Ascending aorta (tissue), 2 donors: ENCODE data around the gene PLEKHO2. TPM values are rescaled to one million over a fixed set of nuclear protein-coding genes. Genes with fewer than 3 reads are reported as not detected.
A peak's percentile ranks its signal among the peaks of the same experiment; 100 is the strongest.
"Not testable (repeated sequence)": the region's sequence is repeated elsewhere in the genome, so short reads cannot be mapped to it uniquely, and the experiment has no call there.

ENCODE experiments used
- DNase-seq, 2 donors: peaks; one replicate each; pipeline ENCODE4 v3.0.0-alpha.2; 2019; ENCODE audit warnings: low spot score in 2 of 2
- H3K27ac ChIP-seq, 2 donors: fragments of 200-600 bp; sonication (generic); one replicate each; pipeline ENCODE4 v1.5.1; 2016 to 2017; ENCODE audit warnings: mild to moderate bottlenecking in 1 of 2
- H3K27me3 ChIP-seq: fragments of 200-600 bp; sonication (generic); one replicate; pipeline ENCODE4 v1.5.1; 2017
- H3K36me3 ChIP-seq, 2 donors: fragments of 200-600 bp; sonication (generic); one replicate each; pipeline ENCODE4 v1.5.1; 2016
- H3K4me1 ChIP-seq, 2 donors: fragments of 200-600 bp; sonication (generic); one replicate each; pipeline ENCODE4 v1.5.1; 2016 to 2017; ENCODE audit warnings: mild to moderate bottlenecking in 1 of 2
- H3K4me3 ChIP-seq, 2 donors: fragments of 200-600 bp; sonication (generic); one replicate each; pipeline ENCODE4 v1.5.1; 2016 to 2017; ENCODE audit warnings: mild to moderate bottlenecking in 1 of 2
- H3K9me3 ChIP-seq, 2 donors: fragments of 200-600 bp; sonication (generic); one replicate each; pipeline ENCODE4 v1.5.1; 2016
- intact Hi-C: fragments of 100-400 bp; cut with DNase I; formaldehyde crosslinking; loops from one replicate; pipeline ENCODE4 v1.15.1; 2023
- total RNA-seq: library from RNA; depleted of rRNA; stranded (reverse); fragments of >200 nt; gene quantifications from one replicate; pipeline ENCODE4 v1.1.0, GENCODE V29; 2016
- TF ChIP-seq, protein P1 (sequence below), 3 experiments: fragments of 200-600 bp in 2 of 3; fragments of 450-650 bp in 1 of 3; sonication (generic) in 2 of 3; IDR thresholded peaks; one replicate each; pipeline ENCODE4 v1.5.1; 2016 to 2019; ENCODE audit warnings: antibody characterized with exemption in 3 of 3, mild to moderate bottlenecking in 1 of 3, moderate library complexity in 1 of 3

Gene PLEKHO2
- total RNA-seq, 1 donor from 2014 or later: 41.4 TPM

- DNase-seq: peak in 1 of 2 donors; percentile 85
- TF ChIP-seq, protein P1, sequence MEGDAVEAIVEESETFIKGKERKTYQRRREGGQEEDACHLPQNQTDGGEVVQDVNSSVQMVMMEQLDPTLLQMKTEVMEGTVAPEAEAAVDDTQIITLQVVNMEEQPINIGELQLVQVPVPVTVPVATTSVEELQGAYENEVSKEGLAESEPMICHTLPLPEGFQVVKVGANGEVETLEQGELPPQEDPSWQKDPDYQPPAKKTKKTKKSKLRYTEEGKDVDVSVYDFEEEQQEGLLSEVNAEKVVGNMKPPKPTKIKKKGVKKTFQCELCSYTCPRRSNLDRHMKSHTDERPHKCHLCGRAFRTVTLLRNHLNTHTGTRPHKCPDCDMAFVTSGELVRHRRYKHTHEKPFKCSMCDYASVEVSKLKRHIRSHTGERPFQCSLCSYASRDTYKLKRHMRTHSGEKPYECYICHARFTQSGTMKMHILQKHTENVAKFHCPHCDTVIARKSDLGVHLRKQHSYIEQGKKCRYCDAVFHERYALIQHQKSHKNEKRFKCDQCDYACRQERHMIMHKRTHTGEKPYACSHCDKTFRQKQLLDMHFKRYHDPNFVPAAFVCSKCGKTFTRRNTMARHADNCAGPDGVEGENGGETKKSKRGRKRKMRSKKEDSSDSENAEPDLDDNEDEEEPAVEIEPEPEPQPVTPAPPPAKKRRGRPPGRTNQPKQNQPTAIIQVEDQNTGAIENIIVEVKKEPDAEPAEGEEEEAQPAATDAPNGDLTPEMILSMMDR (IDR thresholded peaks at IDR 0.05): peak; percentile 76 to 94 (median 92)
- no peak overlapping the region for H3K4me3 ChIP-seq
- no peaks in the 10 kb centered on the region for H3K27me3 ChIP-seq
- H3K4me1 ChIP-seq: peaks cover 0 to 3% of the 10 kb centered on the region in 2 donors
- H3K27ac ChIP-seq: no peak overlapping the region
- H3K36me3 ChIP-seq: no peaks in the 10 kb centered on the region
- H3K9me3 ChIP-seq: no peaks in the 10 kb centered on the region
- intact Hi-C loops: loop anchor here (1.0 to 2.0 kb wide), 2 partner anchors 79 to 123 kb away; no protein-coding TSS in a partner anchor
These were observed 31.8 kb upstream of the PLEKHO2 start for GRCh38 chr15:64809649-64810496.

GRCh38 chr15:64810497-64811326, 31.0 kb upstream of the PLEKHO2 start:
- intact Hi-C loops: loop anchor here (1.0 to 2.0 kb wide), 2 partner anchors 79 to 124 kb away; no protein-coding TSS in a partner anchor
- no peak overlapping the region for H3K4me3 ChIP-seq
- H3K36me3 ChIP-seq: no peaks in the 10 kb centered on the region
- peaks cover 0 to 3% of the 10 kb centered on the region in 2 donors for H3K4me1 ChIP-seq
- TF ChIP-seq, protein P1 (IDR thresholded peaks at IDR 0.05): no peak
- H3K27me3 ChIP-seq: no peaks in the 10 kb centered on the region
- DNase-seq: no peak
- no peaks in the 10 kb centered on the region for H3K9me3 ChIP-seq
- no peak overlapping the region for H3K27ac ChIP-seq

DNA sequence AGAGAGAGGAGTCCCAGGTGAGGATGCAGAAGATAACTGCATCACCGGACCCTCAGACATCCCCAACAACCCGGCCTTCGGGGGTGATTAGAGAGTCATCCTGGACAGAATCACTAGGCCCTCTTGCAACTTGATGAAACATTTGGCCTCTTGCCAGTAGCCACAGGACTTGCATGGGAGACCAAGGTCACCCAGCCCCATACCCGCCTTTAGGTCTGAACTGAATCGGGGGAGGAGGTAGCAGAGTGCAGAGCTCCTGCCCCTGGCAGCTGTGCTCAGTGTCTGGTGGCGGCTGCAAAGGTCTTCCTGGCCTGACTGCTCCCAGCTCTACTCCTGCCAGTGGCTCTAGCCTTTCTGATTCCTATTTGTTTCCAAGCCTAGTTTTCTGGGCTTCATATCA, 28.6 kb upstream of the PLEKHO2 start:
- Histone ChIP-seq H3K36me3 (no peaks in the 10 kb centered on the region), H3K4me3 (no peak overlapping the region), H3K27ac (no peak overlapping the region), H3K27me3 (no peaks in the 10 kb centered on the region), H3K9me3 (no peaks in the 10 kb centered on the region), H3K4me1 (no peaks in the 10 kb centered on the region)
- DNase-seq: no peak
- intact Hi-C loops: no loop called here
- TF ChIP-seq, protein P1 (IDR thresholded peaks at IDR 0.05): no peak

- intact Hi-C loops, H3K36me3 ChIP-seq, DNase-seq, H3K4me3 ChIP-seq, H3K27ac ChIP-seq, H3K4me1 ChIP-seq, H3K9me3 ChIP-seq, H3K27me3 ChIP-seq: not testable (repeated sequence)
These were observed 27.4 kb upstream of the PLEKHO2 start for GRCh38 chr15:64814283-64814682.

GRCh38 chr15:64814965-64815364, 26.8 kb upstream of the PLEKHO2 start:
- H3K36me3 ChIP-seq, intact Hi-C loops: not testable (repeated sequence)

DNA sequence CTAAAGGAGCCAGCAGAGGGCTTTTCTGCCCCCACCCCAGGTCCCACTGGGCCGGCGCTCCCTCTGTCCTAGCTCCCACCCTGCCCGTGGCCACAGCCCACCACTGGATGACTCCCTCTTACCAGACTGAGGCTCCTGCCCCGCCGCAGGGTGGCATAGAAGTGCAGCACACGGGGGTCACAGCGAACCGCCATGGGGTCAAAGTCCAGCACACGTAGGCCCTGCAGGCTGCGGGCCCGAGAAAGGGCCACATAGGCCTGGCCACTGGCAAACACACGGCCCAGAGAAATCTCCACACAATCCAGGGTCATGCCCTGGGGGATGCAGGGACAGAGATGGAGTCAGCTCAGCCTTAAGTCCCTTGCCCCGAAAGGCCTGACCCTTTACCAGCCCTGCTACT, 25.3 kb upstream of the PLEKHO2 start:
- TF ChIP-seq, protein P1 (IDR thresholded peaks at IDR 0.05): no peak

More at GRCh38 chr15:64814965-64815364, 26.8 kb upstream of the PLEKHO2 start:
- H3K4me1 ChIP-seq, H3K27ac ChIP-seq, H3K4me3 ChIP-seq, DNase-seq, H3K9me3 ChIP-seq, H3K27me3 ChIP-seq: not testable (repeated sequence)

More for the DNA sequence above, 25.3 kb upstream of the PLEKHO2 start:
- intact Hi-C loops: no loop called here
- Histone ChIP-seq H3K4me1 (no peaks in the 10 kb centered on the region), H3K27ac (no peak overlapping the region), H3K36me3 (no peaks in the 10 kb centered on the region), H3K4me3 (no peak overlapping the region), H3K9me3 (no peaks in the 10 kb centered on the region), H3K27me3 (no peaks in the 10 kb centered on the region)
- DNase-seq: no peak
